Mesodermal cell (in vitro differentiated cells): ENCODE data around the gene RAD18.

Experiments
- H3K27ac ChIP-seq: 2 replicates; pipeline ENCODE4 v1.7.0; 2013; ENCODE audit warnings: mild to moderate bottlenecking, low read depth, low read length, moderate library complexity; ENCODE audit not compliant: severe bottlenecking
- H3K36me3 ChIP-seq: 2 replicates; pipeline ENCODE4 v1.7.1; 2013; ENCODE audit warnings: mild to moderate bottlenecking, low read length, moderate library complexity; ENCODE audit not compliant: control insufficient read depth, insufficient read depth
- H3K4me1 ChIP-seq: one replicate; pipeline ENCODE4 v1.7.1; 2013; ENCODE audit warnings: mild to moderate bottlenecking, low read length; ENCODE audit not compliant: insufficient read depth, control insufficient read depth, poor library complexity, severe bottlenecking
- H3K4me3 ChIP-seq: 2 replicates; pipeline ENCODE4 v1.7.0; 2013; ENCODE audit warnings: low read length, control low read depth, mild to moderate bottlenecking; ENCODE audit not compliant: insufficient read depth, poor library complexity, severe bottlenecking; ENCODE audit errors: extremely low read depth
- H3K9me3 ChIP-seq: 2 replicates; pipeline ENCODE4 v1.7.1; 2013; ENCODE audit warnings: mild to moderate bottlenecking, low read length, moderate library complexity; ENCODE audit not compliant: control insufficient read depth
- WGBS, 2 experiments: methylation state at CpG; one replicate each; pipeline ENCODE4 v1.1.5; 2013; ENCODE audit warnings: missing lambda C conversion rate in 2 of 2; ENCODE audit not compliant: insufficient coverage in 2 of 2; 5-methylcytosine and 5-hydroxymethylcytosine counted together

RAD18 gene

DNA sequence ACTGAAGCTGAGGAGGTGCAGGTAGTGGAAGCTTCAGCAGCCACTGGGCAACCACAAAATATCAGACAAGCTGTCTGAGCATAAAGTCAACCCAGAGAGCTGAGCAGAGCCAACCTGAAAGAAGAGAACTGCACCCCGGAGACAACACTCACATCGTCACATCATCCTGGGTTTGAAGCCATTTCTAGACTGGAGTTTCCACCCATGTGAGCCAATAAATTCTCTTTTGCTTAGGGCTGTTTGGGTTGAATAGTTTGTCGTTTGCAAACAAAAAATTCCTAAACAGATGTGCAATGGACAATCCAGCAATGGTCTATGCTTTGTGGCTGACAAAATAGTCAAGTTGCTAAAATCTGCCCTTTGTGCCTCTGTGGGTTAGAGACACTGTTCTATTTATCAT, 15.3 kb upstream of the RAD18 start:
- Histone ChIP-seq H3K27ac (no peak overlapping the region), H3K9me3 (peaks cover 4% of the 10 kb centered on the region), H3K4me1 (peaks cover 6% of the 10 kb centered on the region), H3K4me3 (no peak overlapping the region), H3K36me3 (no peaks in the 10 kb centered on the region)
- 88 to 100% methylated on average over 2 to 3 of the region's 3 CpGs for WGBS, 2 experiments

DNA sequence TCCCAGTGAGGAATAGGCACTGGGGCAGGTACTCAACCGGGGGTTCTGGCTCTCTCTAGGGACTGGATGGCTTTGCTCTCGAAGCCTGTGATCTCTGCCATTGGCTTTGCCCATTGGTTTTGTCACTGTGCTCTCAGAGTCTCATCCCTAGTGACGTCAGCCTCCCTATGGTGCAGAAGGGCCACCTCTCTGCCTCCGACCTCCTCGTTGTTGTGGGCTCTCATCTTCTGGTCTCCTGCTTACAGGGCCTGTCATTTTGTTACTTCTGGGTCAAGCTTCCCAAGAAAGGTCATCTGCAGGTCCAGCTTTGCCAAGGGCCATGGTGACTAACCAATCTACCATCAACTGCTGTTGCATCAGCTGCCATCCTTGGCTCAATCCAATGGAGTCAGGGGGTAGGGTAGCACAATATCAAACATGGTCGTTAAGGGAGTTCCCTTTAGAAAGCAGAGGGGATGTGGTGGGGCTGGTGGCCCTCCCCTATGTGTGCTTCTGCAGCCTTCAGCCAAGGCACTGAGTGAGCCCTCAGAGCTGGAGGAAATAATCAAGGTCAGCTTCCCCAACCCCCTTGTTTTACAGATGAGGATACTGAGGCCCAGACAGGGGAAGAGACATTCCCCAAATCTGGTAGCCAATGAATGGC, 13.4 kb upstream of the RAD18 start:
- Histone ChIP-seq H3K36me3 (no peaks in the 10 kb centered on the region), H3K9me3 (peaks cover 4% of the 10 kb centered on the region), H3K4me3 (no peak overlapping the region), H3K4me1 (no peaks in the 10 kb centered on the region), H3K27ac (no peak overlapping the region)
- 86 to 91% methylated on average over 6 of the region's 6 CpGs for WGBS, 2 experiments

DNA sequence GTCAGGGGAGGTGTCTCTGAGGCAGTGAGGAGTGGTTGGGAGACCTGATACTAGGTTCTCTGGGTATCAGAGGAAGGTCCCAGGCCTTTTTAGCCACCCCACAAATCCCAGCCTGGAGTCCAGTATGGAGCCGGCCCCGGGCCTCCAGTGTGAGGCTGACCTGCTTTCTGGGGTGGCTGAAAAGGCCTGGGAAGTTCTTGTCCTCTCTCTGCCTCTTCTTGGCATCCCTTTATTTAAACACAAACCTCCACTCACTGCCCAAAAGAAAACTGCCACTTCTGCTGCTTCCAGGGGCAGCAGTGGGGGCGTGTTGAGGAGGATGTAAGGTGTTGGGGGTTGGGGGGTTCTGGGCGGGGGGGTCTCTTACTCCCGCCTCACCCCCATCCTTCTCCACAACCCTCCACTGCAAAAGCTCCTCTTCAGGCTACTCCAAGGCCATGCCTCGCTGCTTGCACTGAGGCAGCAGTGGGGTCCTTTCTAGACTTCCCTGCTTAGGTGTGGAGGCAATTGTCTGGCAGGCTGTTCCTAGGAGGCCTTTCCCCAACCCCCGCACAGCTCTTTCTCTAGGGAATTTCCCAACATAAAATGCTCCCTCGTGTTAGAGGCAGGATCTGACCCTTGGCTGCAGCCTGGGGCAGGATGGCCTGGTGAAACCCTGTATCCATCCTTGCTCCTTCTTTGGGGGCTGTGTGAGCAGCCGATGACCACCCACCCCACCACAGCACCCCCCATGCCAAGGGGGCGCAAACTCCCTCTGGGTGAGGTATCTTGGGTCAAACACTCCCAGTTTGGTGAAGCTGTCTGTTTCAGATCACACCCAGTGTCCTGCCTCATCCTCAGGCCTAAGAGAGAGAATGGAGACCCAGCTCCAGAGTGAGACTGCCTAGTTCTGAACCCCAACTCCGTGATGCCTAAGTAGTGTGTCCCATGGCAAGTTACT, 12.1 kb upstream of the RAD18 start:
- H3K4me1 ChIP-seq = no peaks in the 10 kb centered on the region
- H3K9me3 ChIP-seq = peaks cover 4% of the 10 kb centered on the region
- H3K4me3 ChIP-seq = no peak overlapping the region
- H3K36me3 ChIP-seq = no peaks in the 10 kb centered on the region
- no peak overlapping the region for H3K27ac ChIP-seq
- WGBS, 2 experiments = 80 to 83% methylated on average over 5 to 7 of the region's 11 CpGs

DNA sequence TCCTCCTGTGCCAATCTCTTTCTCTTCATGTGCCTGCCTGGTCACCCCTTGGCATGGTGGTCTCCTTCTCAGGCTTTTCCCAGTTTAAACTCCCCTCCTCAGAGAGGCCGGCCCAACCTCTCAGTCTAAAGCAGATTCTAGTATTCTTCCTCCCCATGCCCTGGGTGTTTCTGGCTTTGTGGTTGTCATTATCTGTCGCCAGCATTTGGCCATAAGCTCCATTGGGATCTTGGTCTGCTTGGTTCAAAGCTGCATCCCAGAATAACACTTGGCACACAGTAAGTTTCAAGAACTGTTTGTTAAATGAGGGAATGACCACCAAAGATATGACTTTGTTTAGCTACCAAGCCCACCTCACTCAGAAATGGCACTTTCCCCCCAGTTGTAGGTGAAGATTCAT, 11.2 kb upstream of the RAD18 start:
- Histone ChIP-seq H3K4me1 (no peaks in the 10 kb centered on the region), H3K4me3 (no peak overlapping the region), H3K36me3 (no peaks in the 10 kb centered on the region), H3K27ac (no peak overlapping the region), H3K9me3 (peaks cover 4% of the 10 kb centered on the region)
- WGBS, 2 experiments = 100% methylated on average over 1 of the region's 2 CpGs

DNA sequence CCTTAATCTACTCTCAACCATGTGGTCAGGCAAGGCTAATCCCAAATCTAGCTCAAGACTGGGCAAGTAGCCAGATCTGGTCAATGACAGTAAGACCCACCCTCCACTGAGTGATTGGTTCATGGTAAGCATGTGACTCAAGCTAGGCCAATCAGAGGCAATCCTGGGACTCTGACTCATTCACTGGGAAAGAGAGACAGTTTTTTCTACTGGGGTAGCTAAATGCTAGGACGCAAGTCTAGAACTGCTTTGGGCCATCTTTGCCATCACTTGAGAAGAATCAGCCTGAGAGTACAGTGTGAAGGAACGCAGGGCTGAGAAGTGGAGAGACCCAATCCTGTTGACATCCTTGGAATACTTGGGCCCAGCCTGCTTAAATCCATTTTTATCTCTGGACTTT, 9.4 kb upstream of the RAD18 start:
- 90 to 100% methylated on average over 2 of the region's 2 CpGs for WGBS, 2 experiments
- Histone ChIP-seq H3K9me3 (no peaks in the 10 kb centered on the region), H3K4me3 (no peak overlapping the region), H3K36me3 (no peaks in the 10 kb centered on the region), H3K4me1 (no peaks in the 10 kb centered on the region), H3K27ac (no peak overlapping the region)

DNA sequence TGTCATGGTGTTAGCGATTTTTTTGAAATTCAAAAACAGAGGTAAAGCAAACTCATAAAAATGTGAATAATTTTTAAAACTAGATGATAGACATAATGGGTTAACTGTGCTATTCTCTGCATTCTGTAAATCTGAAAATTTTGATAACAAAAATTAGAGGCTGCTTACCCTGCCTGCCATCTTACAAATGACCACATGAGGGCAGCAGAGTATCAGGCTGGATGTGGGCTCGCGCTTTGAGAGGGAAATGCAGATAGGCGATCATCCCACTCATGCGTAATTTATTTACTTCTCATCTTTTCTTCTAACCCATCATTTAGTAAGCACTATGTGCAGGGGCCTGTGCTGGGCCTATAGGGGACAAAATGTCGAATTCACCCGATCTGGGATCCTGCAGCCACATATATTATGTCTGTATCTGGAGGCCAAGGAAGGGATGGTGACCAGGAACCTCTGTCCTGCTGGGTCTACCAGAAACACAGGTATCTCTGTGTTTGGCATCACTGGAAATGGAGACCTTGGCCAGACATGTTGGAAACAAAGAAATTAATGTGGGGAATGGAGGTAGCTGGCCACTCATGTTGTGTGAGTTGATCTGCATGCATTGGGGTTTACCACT, 7.8 kb upstream of the RAD18 start:
- no peak overlapping the region for H3K4me3 ChIP-seq
- no peaks in the 10 kb centered on the region for H3K36me3 ChIP-seq
- no peaks in the 10 kb centered on the region for H3K9me3 ChIP-seq
- H3K4me1 ChIP-seq = no peaks in the 10 kb centered on the region
- WGBS, 2 experiments = 7% methylated on average over 2 of the region's 7 CpGs; no CpG with 5 or more reads in 1 of the 2 experiments
- H3K27ac ChIP-seq = no peak overlapping the region

DNA sequence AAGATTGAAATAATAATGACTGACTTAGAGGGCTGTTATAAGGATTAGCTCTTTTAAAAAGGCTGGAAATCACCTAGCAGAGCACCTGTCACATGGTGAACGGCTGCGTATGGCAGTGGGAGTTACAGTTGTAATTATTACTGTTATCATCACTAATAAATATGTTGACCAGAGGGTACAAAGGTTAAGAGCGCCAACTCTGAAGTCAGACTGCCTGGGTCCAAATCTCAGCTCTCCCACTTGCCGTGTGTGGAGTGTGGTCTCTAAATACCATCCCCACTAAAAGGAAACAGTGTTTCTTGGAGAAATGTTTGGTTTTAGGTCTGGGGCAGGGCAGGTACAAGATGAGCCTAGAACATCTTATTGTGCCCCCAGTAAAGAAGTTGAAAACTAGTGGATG, 6.0 kb upstream of the RAD18 start:
- 100% methylated on average over 1 of the region's 4 CpGs; no CpG with 5 or more reads in 1 of the 2 experiments for WGBS, 2 experiments
- Histone ChIP-seq H3K36me3 (no peaks in the 10 kb centered on the region), H3K27ac (no peak overlapping the region)

DNA sequence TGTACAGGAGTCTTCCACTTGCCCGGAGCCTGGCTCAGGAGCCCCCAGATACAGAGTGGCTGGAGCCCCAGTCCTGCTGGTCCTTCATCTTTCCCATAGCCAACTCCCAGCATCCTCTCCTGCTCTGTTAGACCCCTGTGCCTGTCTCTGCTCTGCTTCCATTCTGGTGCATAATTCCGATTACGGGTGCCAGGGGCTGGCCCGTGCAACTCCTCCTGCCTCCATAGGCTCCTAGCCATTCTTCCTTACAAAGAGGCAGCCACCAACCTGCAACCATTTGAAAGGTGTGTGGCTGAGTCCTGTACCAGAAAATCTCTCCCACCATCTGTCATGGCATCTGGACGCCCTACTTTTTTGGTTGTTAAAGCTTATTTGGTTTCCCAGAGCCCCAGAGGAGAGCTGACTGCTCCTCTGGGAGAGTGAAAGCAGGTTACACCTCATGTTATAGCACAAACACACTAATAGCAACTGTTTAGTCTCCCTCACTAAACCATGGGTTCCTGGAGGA, 5.2 kb upstream of the RAD18 start:
- 81 to 90% methylated on average over 4 to 5 of the region's 5 CpGs for WGBS, 2 experiments

More for the DNA sequence above, 6.0 kb upstream of the RAD18 start:
- Histone ChIP-seq H3K9me3 (no peaks in the 10 kb centered on the region), H3K4me1 (peaks cover 12% of the 10 kb centered on the region), H3K4me3 (no peak overlapping the region)

DNA sequence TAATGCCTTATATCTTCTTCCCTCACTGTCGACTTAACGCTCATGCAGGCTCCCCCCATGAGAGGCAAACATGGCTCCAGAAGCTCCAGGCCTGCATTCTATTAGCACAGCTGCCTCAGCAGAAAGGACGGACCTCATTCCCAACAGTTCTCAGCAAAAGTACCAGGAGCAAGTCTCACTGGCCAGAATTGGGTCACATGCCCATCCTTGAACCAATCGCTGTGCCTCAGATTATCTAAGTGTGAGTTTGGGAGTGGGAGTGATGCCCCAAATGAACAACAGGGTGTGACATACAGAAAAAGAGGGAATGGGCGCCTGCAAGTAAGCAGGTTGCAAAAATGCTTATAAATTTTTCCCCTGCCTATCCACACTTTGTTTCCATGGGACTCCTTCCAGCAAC, 4.3 kb upstream of the RAD18 start:
- H3K36me3 ChIP-seq = no peaks in the 10 kb centered on the region
- no peak overlapping the region for H3K4me3 ChIP-seq
- 88 to 92% methylated on average over 4 of the region's 5 CpGs for WGBS, 2 experiments
- H3K4me1 ChIP-seq = peaks cover 18% of the 10 kb centered on the region
- no peak overlapping the region for H3K27ac ChIP-seq
- no peaks in the 10 kb centered on the region for H3K9me3 ChIP-seq

More for the DNA sequence above, 5.2 kb upstream of the RAD18 start:
- Histone ChIP-seq H3K9me3 (no peaks in the 10 kb centered on the region), H3K4me3 (no peak overlapping the region), H3K4me1 (peaks cover 18% of the 10 kb centered on the region), H3K36me3 (no peaks in the 10 kb centered on the region), H3K27ac (no peak overlapping the region)

DNA sequence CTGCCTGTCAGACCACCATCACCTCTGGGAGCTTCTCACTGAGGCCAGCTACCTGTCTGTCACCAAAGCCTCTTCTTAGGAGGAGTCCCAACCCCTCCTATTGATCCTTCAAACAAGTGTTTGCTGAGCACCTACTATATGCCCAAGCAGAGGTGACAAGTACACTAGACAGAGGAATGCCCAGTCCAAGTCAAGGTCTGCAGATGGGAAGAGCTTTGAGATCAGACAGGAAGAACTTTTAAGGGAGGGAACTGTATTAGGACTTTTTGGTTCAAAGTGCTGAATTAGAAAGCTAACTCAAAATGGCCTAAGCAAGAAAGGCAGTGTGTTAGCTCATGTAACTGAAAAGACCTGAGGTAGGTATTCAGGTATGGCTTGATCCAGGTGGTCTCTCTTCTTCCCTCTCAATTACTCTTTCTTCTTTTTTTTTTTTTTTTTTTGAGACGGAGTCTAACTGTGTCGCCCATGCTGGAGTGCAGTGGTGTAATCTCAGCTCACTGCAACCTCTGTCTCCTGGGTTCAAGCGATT, 3.6 kb upstream of the RAD18 start:
- no peak overlapping the region for H3K27ac ChIP-seq
- 65 to 66% methylated on average over 2 of the region's 3 CpGs for WGBS, 2 experiments
- no peak overlapping the region for H3K4me3 ChIP-seq
- H3K36me3 ChIP-seq = no peaks in the 10 kb centered on the region
- H3K9me3 ChIP-seq = no peaks in the 10 kb centered on the region
- peaks cover 18% of the 10 kb centered on the region for H3K4me1 ChIP-seq
